ENCODE data around the gene ENDOV. TPM values are rescaled to one million over a fixed set of nuclear protein-coding genes. Genes with fewer than 3 reads are reported as not detected.

ENDOV gene
- total and polyA plus RNA-seq, 11 donors: 4.2 to 16.2 (median 9.4) TPM

DNA sequence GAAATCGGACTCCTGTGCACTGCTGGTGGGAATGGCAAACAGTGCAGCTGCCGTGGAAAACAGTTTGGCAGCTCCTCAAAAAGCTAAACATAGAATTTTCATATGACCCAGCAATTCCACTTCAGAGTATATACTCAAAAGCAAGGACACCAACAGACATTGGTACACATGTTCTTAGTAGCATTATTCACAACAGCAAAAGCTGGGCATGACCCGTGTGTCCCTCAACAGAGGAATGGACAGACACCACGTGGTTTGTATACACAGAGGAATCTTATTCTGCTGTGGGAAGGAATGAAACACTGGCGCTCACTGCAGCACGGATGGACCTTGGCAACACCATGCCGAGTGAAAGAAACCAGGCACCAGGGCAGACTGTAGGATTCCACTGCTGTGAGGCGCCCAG lies 45.5 kb downstream of the ENDOV start:
- 23 to 36% (median 31%) methylated on average over 8 of the region's 8 CpGs for WGBS, 4 donors
- intact Hi-C loops (cut with DNase I): no loop called here

DNA sequence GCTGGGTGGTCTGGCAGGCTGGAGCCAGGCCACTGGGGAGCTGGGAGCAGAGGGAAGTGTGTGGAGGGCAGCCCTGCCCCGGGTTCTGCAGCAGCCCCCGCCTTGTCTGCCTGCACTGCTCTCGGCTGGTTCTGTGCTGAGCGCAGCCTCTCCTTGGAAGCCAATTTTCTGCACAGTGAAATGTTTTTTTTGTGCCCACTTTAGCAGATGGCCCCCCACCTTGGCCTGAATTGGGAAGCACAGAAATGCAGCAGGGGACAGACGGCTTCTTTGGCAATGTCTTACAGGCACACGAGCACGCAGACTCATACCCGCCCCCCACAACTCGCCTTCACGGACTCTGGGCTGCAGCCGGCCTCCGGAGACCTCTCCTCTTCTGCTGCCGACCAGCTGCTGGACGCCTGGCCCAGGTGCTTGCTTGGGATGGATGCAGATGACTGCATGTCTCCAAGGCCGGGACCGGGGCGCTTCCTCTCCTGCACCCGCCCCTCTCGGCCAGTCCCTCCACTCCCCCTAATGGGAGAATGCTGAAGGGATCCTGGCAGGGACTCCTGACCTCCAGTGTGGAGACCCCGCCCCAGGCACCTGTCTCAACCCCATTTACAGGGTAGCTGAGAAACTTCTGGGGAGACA lies 46.7 kb downstream of the ENDOV start:
- intact Hi-C loops (cut with DNase I): no loop called here
- TF ChIP-seq POLR2A (IDR thresholded peaks at IDR 0.05): no peak
- TF ChIP-seq, protein P1, sequence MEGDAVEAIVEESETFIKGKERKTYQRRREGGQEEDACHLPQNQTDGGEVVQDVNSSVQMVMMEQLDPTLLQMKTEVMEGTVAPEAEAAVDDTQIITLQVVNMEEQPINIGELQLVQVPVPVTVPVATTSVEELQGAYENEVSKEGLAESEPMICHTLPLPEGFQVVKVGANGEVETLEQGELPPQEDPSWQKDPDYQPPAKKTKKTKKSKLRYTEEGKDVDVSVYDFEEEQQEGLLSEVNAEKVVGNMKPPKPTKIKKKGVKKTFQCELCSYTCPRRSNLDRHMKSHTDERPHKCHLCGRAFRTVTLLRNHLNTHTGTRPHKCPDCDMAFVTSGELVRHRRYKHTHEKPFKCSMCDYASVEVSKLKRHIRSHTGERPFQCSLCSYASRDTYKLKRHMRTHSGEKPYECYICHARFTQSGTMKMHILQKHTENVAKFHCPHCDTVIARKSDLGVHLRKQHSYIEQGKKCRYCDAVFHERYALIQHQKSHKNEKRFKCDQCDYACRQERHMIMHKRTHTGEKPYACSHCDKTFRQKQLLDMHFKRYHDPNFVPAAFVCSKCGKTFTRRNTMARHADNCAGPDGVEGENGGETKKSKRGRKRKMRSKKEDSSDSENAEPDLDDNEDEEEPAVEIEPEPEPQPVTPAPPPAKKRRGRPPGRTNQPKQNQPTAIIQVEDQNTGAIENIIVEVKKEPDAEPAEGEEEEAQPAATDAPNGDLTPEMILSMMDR (IDR thresholded peaks at IDR 0.05): no peak
- 55 to 63% (median 59%) methylated on average over 19 to 20 of the region's 20 CpGs for WGBS, 4 donors

More for the DNA sequence above, 45.5 kb downstream of the ENDOV start:
- peak overlapping the region in 7 of 12 donors; percentile 12 to 74 (median 49) for H3K27ac ChIP-seq
- peak in 1 of 5 donors; percentile 49 for DNase-seq
- peaks cover 0 to 35% (median 14%) of the 10 kb centered on the region in 12 donors for H3K4me1 ChIP-seq
- H3K27me3 ChIP-seq: peaks cover 0 to 18% (median 0%) of the 10 kb centered on the region in 9 donors
- H3K9me3 ChIP-seq: no peaks in the 10 kb centered on the region
- no peaks in the 10 kb centered on the region for H3K36me3 ChIP-seq
- ATAC-seq: peak; percentile 50 to 71 (median 58)
- no peak overlapping the region for H3K4me3 ChIP-seq
- TF ChIP-seq, protein P1 (IDR thresholded peaks at IDR 0.05): no peak
- TF ChIP-seq POLR2A (IDR thresholded peaks at IDR 0.05): no peak

DNA sequence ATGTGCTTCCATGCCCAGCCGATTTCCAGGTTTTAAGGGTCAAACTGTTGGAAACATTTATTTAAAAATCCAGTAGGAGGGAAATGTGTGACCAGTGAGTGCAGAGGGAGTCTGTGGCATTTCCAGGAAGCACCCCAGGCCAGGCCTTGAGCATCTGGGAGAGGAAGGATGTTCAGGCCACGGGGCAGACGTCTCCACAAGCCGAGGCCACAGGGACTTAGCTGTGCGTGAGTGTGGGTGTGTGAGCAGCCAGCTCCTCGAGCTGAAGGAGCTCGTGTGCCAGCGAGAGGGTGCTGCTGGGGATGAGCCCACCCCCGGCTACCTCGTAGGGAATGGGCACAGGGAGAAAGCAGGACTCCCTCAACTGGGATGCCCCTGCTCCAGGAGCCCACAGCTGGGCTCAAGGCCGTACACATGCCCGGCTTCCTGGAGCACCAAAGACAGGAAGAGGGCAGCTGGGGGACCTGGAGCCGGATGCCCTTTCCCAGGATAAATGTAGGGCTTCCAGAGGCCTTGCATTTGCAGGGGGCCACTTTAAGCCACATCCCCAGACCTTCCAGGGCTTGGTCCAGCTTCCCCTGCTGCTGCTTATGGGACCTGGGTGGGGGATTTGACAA lies 48.9 kb downstream of the ENDOV start:
- H3K4me3 ChIP-seq: no peak overlapping the region
- no peak for TF ChIP-seq POLR2A (IDR thresholded peaks at IDR 0.05)
- TF ChIP-seq, protein P1 (IDR thresholded peaks at IDR 0.05): no peak
- H3K27me3 ChIP-seq: peaks cover 6 to 46% (median 20%) of the 10 kb centered on the region in 9 donors
- DNase-seq: no peak
- no peak for ATAC-seq
- no peak overlapping the region for H3K27ac ChIP-seq
- H3K4me1 ChIP-seq: peaks cover 0 to 15% (median 0%) of the 10 kb centered on the region in 12 donors
- 61 to 72% (median 64%) methylated on average over 9 to 13 of the region's 13 CpGs for WGBS, 4 donors
- H3K36me3 ChIP-seq: no peaks in the 10 kb centered on the region
- intact Hi-C loops (cut with DNase I): no loop called here
- no peaks in the 10 kb centered on the region for H3K9me3 ChIP-seq

More for the DNA sequence above, 46.7 kb downstream of the ENDOV start:
- Histone ChIP-seq H3K4me3 (no peak overlapping the region), H3K27ac (peak overlapping the region in 1 of 12 donors; percentile 64), H3K4me1 (peaks cover 0 to 23% (median 5%) of the 10 kb centered on the region in 12 donors), H3K36me3 (no peaks in the 10 kb centered on the region), H3K27me3 (peaks cover 0 to 26% (median 3%) of the 10 kb centered on the region in 9 donors), H3K9me3 (no peaks in the 10 kb centered on the region)
- DNase-seq (no peak), ATAC-seq (no peak)

DNA sequence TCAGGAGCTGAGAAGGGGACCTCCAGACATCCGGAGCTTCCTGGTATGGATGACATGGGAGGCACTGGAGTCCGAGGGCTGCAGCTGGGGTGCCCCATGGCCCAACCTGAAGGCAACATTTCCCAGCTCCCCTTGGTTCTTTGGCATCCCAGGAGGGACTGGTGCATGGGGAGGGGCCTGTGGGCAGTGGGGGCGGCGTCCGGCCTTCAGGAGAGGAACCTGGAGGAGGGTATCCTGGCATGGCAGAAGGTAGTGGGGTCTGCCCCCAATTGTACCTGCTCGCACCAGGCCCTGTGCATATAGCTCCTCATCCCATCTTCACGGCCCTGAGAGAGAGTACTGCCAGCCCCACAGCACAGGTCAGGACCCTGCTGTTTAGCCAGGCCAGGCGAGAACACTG lies 49.5 kb downstream of the ENDOV start:
- peaks cover 6 to 52% (median 26%) of the 10 kb centered on the region in 9 donors for H3K27me3 ChIP-seq
- TF ChIP-seq, protein P1 (IDR thresholded peaks at IDR 0.05): no peak
- no peak for TF ChIP-seq POLR2A (IDR thresholded peaks at IDR 0.05)
- no peak for DNase-seq
- H3K4me1 ChIP-seq: peaks cover 0 to 15% (median 0%) of the 10 kb centered on the region in 12 donors
- intact Hi-C loops (cut with DNase I): no loop called here
- no peak overlapping the region for H3K27ac ChIP-seq
- H3K9me3 ChIP-seq: no peaks in the 10 kb centered on the region
- H3K36me3 ChIP-seq: no peaks in the 10 kb centered on the region
- no peak for ATAC-seq
- 78 to 89% (median 80%) methylated on average over 5 to 8 of the region's 8 CpGs for WGBS, 4 donors
- H3K4me3 ChIP-seq: no peak overlapping the region
